Stimulated activated CD8-positive, alpha-beta memory T cell treated with anti-CD3 and anti-CD28 coated beads, Interleukin-12 subunit alpha, Interleukin-12 subunit beta, amount 100 ng/mL, for 24 hours (primary cell): ENCODE data around the gene DCK.
"Not testable (repeated sequence)": the region's sequence is repeated elsewhere in the genome, so short reads cannot be mapped to it uniquely, and the experiment has no call there.

Source experiments
- DNase-seq: peaks from one replicate; pipeline ENCODE4 v3.0.0-alpha.2; 2020; ENCODE audit errors: extremely low read depth

DCK gene

GRCh38 chr4:70993181-70994068 lies at the start of gene DCK:
Gene DCK (plus strand): TSS chr4:70993649. CDS start chr4:70993836, 187 bp downstream.
- peak; percentile 69 for DNase-seq

GRCh38 chr4:70945046-70945445 lies 48.4 kb upstream of the DCK start:
- DNase-seq = no peak

- no peak for DNase-seq
These were observed 47.9 kb upstream of the DCK start for GRCh38 chr4:70945452-70946055.

- no peak for DNase-seq
These were observed 46.5 kb upstream of the DCK start for GRCh38 chr4:70946939-70947338.

GRCh38 chr4:70948665-70949260 lies 44.7 kb upstream of the DCK start:
- DNase-seq = no peak

- DNase-seq = no peak
These were observed 39.4 kb upstream of the DCK start for GRCh38 chr4:70954032-70954431.

GRCh38 chr4:70956549-70957210 lies 36.8 kb upstream of the DCK start:
- DNase-seq = no peak

- no peak for DNase-seq
These were observed 34.8 kb upstream of the DCK start for GRCh38 chr4:70958681-70959080.

- no peak for DNase-seq
These were observed 24.4 kb upstream of the DCK start for GRCh38 chr4:70969076-70969475.

GRCh38 chr4:70976252-70976651 lies 17.2 kb upstream of the DCK start:
- DNase-seq = no peak

GRCh38 chr4:70979445-70980008 lies 13.9 kb upstream of the DCK start:
- DNase-seq = no peak

GRCh38 chr4:70980196-70980595 lies 13.3 kb upstream of the DCK start:
- no peak for DNase-seq

- DNase-seq = no peak
These were observed 9.3 kb upstream of the DCK start for GRCh38 chr4:70984106-70984505.

- no peak for DNase-seq
These were observed 8.9 kb upstream of the DCK start for GRCh38 chr4:70984589-70984988.

- DNase-seq = no peak
These were observed 1.9 kb upstream of the DCK start for GRCh38 chr4:70991596-70991995.

GRCh38 chr4:70992391-70992881 lies 1.0 kb upstream of the DCK start:
- DNase-seq = no peak

- no peak for DNase-seq
These were observed 569 bp downstream of the DCK start for GRCh38 chr4:70994069-70994366.

- no peak for DNase-seq
These were observed 1.1 kb downstream of the DCK start for GRCh38 chr4:70994387-70995099.

GRCh38 chr4:70996018-70996360 lies 2.5 kb downstream of the DCK start:
- no peak for DNase-seq

GRCh38 chr4:70997036-70997435 lies 3.6 kb downstream of the DCK start:
- no peak for DNase-seq

GRCh38 chr4:70997546-70997945 lies 4.1 kb downstream of the DCK start:
- DNase-seq = no peak

- DNase-seq = not testable (repeated sequence)
These were observed 6.2 kb downstream of the DCK start for GRCh38 chr4:70999639-71000038.
